ENCODE measurements around the gene FGF11.
"Not testable (repeated sequence)": the region's sequence is repeated elsewhere in the genome, so short reads cannot be mapped to it uniquely, and the experiment has no call there.

The FGF11 gene

DNA sequence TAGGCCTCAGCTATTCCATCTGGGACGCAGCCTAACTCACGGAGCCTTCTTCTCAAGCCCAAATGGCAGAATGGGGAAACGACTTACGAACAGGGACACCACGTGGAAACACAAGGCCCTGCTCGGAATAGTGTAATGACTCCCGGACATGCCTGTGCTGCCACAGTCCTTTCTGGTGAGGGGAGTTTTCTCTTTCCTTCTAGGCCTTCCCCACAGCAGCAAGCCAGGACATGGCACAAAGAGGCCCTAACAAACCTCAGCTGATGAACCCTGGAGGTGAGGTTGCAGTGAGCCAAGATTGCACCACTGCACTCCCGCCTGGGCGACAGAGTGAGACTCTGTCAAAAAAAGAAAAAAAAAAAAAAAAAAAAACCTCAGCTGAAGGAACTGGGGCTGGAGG is 24.8 kb downstream of the FGF11 start:
- no peak for DNase-seq

- DNase-seq: no peak
Measured at GRCh38 chr17:7465597-7466275, 26.4 kb downstream of the FGF11 start.

GRCh38 chr17:7466318-7466638 is 27.0 kb downstream of the FGF11 start:
- no peak for DNase-seq

- no peak for DNase-seq
Measured at GRCh38 chr17:7466639-7467341, 27.5 kb downstream of the FGF11 start.

DNA sequence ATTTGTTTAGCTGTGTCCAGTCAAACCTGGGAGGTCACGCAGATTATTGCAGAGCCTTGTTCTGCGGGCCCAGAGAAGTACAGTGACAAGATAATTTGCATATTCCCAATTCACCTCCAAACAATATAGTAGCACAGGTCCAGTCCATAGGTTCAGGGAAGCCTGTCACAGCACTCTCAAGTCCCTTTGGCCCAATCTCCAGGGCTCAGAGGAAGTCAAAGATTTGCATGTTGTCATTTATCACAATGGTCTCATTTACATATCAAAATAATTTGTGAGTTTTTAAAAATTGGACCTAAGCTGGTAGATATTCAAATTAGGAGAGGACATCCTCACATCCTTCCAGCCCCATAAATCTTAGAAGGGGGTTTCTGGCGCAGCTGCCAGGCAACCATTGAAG is 28.2 kb downstream of the FGF11 start:
- DNase-seq: no peak

DNA sequence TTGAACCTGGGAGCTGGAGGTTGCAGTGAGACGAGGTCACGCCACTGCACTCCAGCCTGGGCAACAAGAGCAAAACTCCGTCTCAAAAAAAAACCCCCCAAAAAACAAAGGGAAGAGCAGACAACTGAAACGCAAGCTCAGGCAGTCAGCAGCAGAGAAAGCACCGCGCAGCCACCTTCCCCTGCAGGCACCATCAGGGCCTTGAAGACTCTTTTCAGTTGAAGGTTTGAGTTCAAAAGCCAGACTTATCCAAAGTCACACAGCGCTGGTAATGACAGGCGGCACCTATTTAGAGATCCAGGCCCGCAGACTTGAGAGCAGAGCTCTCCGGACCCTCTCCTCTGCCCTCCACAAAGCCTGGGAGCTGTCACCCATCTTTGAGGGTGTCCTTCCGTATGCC is 29.0 kb downstream of the FGF11 start:
- no peak for DNase-seq

- no peak for DNase-seq
Measured at GRCh38 chr17:7468804-7469389, 29.6 kb downstream of the FGF11 start.

- not testable (repeated sequence) for DNase-seq
Measured at GRCh38 chr17:7469843-7470242, 30.5 kb downstream of the FGF11 start.

GRCh38 chr17:7470457-7470973 is 31.2 kb downstream of the FGF11 start:
- DNase-seq: not testable (repeated sequence)

DNA sequence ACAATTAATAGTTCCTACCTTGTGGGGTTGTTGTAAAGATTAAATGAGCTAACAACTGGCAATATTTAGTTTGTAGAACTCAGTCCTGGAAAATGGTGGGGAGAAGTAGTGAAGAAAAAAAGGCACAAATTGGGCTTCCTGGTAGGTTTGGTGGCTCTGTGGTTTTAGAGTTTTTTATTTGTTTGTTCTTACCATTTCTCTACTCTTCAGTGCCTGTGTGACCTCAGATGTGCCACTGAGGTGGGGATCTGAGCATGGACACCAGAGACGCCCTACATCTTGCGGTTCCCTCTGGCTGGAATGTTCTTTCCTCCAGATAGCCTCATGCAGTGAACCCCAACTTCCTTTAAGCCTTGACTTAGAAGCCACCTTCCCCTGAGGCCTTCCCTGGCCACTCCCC is 32.4 kb downstream of the FGF11 start:
- no peak for DNase-seq

- not testable (repeated sequence) for DNase-seq
Measured at GRCh38 chr17:7474767-7475166, 35.5 kb downstream of the FGF11 start.

GRCh38 chr17:7475764-7476422 is 36.6 kb downstream of the FGF11 start:
- no peak for DNase-seq

DNA sequence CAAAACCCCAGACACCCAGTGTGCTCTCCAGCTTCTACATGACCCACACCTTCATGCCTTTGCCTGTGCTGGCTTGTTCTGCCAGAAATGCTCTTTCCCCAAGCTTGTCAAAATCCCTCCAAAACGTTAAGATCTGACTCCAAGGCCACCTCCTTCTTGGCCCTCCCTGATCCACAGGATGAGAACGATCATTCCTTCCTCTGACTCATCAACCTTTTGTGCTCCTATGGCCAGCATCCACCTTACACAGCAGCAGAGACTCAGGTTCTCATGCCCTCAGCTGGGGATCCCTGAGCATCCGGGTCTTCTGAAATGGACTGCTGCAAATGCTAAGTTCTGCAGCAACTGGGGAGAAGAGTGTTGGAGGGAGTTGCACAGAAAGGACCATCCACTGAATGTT is 37.2 kb downstream of the FGF11 start:
- DNase-seq: no peak

- DNase-seq: no peak
Measured at GRCh38 chr17:7476951-7477350, 37.6 kb downstream of the FGF11 start.

- DNase-seq: no peak
Measured at GRCh38 chr17:7477392-7478275, 38.3 kb downstream of the FGF11 start.

GRCh38 chr17:7478276-7479212 is 39.2 kb downstream of the FGF11 start:
- DNase-seq: peak; percentile 86

DNA sequence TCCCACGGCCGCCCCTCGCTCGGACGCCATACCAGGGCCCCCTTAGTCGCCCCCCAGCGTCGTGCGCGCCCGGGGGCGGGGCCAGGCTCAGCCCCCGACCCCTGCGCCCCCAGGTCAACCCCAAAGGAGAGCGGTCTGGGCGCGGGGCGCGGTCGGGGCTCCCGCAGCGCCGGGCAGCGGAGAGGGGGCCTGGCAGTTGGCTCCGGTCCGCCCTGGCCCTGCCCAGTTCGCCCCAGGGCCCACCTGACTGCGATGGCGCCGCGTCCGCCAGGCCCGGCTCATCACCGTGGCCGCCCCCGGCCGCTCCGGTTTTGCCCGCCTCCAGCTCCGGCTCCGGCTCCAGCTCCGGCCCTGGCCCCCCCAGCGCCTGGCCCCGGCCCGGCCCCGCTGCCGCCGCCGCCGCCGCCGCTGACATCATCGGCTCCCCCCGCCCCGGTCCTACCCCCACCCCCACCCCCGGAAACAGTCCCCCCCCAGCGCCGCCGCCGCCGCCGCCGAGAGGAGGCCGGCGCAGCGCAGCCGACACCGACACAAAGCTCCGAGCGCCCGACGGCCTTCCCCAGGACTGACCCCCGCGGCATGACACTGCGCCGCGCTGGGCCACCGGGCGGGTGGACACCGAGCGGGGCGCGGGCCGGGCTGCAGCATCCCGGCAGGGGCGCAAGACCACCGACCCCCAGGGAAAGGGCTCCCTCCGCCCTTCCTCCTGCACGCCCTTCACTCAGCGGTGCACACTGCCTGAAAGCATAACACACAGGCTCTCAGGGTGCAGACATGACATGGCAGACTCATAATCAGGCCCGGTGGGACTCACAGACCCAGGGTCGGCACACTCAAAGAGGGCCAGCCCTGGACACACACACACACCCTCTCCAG is 40.1 kb downstream of the FGF11 start, which contains the start of gene ZBTB4:
Gene ZBTB4, minus strand, starts transcription at position 419 of the 876 bp plus-strand sequence. CDS start 12,830 bp downstream, outside the sequence.
- DNase-seq: peak; percentile 88

GRCh38 chr17:7480089-7480384 is 40.7 kb downstream of the FGF11 start:
- DNase-seq: no peak

GRCh38 chr17:7481275-7481674 is 42.0 kb downstream of the FGF11 start, which contains the start of gene SLC35G6:
Gene SLC35G6 (plus strand): TSS chr17:7481446. CDS start chr17:7481517, 71 bp downstream.
- not testable (repeated sequence) for DNase-seq
